AG09309 (cell line): ENCODE results near the gene ATG10.

Experiments
- DNase-seq: peaks from one replicate; pipeline ENCODE4 v3.0.0-alpha.2; 2010; ENCODE audit warnings: low read depth
- H3K4me3 ChIP-seq: 2 replicates; pipeline ENCODE4 v1.5.1; 2011; ENCODE audit warnings: mild to moderate bottlenecking, low read depth, low read length, moderate library complexity; ENCODE audit not compliant: control insufficient read depth
- TF ChIP-seq, protein P1 (sequence below): IDR thresholded peaks from 2 replicates; pipeline ENCODE4 v1.5.1; 2011; ENCODE audit warnings: mild to moderate bottlenecking, low read depth, low read length, inconsistent platforms; ENCODE audit not compliant: insufficient read depth, control insufficient read depth; ENCODE audit errors: missing control alignments

Gene ATG10

DNA sequence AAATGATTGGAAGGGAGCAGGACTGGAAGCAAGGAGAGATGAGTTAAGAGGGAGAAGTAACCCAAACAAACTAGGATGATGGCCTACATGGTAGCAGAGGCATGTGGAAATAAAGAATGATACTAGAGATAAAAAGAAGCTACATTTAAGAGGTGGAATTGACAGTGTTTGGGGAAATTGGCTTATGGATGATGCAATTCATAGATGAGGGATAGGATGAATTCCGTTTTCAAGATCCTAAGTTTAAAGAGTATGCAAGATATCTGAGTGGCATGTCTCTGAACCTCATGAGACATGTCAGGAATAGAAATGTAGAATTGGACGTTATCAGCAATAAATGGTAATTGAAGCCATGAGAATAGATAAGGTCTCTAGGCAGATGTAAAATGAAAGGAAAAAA, 232.7 kb downstream of the ATG10 start:
- TF ChIP-seq, protein P1, sequence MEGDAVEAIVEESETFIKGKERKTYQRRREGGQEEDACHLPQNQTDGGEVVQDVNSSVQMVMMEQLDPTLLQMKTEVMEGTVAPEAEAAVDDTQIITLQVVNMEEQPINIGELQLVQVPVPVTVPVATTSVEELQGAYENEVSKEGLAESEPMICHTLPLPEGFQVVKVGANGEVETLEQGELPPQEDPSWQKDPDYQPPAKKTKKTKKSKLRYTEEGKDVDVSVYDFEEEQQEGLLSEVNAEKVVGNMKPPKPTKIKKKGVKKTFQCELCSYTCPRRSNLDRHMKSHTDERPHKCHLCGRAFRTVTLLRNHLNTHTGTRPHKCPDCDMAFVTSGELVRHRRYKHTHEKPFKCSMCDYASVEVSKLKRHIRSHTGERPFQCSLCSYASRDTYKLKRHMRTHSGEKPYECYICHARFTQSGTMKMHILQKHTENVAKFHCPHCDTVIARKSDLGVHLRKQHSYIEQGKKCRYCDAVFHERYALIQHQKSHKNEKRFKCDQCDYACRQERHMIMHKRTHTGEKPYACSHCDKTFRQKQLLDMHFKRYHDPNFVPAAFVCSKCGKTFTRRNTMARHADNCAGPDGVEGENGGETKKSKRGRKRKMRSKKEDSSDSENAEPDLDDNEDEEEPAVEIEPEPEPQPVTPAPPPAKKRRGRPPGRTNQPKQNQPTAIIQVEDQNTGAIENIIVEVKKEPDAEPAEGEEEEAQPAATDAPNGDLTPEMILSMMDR, result no peak
- DNase-seq, result no peak
- H3K4me3 ChIP-seq, result no peak overlapping the region

DNA sequence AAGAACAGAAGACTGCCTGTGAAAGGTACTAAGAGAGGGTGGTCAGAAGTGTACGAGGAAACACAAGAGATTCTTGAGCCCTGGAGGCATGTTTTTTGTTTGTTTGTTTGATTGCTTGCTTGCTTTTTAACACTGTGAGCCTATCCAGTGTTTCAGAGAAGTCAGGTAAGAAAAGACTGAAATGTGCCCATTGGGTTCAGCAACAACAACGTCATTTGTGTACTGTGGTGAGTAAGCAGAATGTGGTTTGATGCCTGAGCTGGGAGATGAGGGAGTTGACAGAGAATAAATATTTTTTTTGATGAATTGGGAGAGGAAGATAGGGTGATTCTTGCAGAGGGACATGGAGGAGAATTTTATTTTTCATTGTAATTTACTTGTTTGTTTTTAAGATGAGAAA, 233.2 kb downstream of the ATG10 start:
- TF ChIP-seq, protein P1, result no peak
- no peak for DNase-seq
- H3K4me3 ChIP-seq, result no peak overlapping the region

DNA sequence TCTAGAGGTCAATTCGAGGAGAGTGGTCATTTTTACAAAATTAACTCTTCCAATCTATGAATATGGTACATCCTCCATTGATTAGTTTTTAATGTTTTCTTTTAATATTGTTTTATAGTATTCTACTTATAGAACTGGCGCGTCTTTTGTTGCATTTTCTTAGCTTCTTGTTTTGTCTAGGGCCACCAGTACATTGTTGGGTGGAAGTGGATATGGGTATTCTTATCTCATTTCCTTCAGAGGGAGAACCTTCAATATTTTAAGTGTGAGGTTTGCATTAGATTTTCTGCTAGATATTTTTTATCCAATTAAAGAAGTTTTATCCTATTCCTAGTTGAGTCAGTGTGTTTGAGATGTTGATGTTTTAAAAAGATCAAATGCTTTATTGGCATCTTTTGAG, 236.5 kb downstream of the ATG10 start:
- TF ChIP-seq, protein P1, result no peak
- DNase-seq, result no peak
- H3K4me3 ChIP-seq, result no peak overlapping the region

DNA sequence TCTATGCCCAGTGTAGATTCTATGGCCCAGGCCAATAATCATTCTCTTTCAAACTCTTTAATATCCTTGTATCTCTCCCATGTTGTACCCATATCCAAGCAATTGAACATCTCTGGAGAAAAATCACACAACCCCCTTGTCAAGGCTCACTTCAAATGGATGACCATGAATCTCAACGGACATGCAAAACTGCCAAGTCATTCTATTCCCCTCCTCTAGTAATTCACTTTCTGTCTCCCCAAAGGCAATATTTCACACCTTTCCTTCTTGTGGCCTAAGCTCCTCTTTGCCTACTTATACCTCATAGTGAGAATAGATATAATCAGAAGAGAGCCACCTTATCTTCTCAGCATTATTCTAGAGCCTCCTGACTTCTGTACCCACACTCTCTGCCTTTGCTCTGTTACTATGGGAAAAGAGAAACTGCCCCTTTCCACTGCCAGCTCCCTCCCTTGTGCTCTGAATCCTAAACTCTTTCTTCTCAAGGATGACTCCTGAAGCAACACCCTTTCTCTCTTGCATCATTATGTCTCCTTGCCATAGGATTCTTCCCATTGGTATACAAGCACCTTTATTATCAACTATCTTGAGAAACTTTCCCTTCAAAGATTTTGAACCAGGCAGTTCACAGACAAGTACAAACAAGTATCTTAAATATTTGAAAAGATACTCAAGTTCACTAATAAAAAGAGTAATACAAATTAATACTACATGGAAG, 240.2 kb downstream of the ATG10 start:
- no peak for DNase-seq
- H3K4me3 ChIP-seq, result no peak overlapping the region
- TF ChIP-seq, protein P1, result no peak

DNA sequence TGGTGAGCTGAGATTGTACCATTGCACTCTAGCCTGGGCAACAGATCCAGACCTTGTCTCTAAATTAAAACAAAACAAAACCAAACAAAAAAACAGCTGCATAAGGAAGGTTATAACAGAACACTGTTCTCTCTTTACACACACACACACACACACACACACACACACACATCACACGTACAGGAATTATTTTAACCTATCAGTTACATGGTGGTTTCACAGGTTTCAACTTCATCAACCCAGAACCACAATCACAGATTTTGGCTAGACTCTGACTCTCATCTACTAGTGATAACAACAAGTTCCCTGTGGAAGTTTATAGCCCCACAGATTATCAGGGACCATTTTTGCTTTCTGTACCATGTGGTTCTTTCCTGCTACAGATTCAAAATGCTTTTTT, 246.1 kb downstream of the ATG10 start:
- no peak for DNase-seq
- no peak overlapping the region for H3K4me3 ChIP-seq
- TF ChIP-seq, protein P1, result no peak

DNA sequence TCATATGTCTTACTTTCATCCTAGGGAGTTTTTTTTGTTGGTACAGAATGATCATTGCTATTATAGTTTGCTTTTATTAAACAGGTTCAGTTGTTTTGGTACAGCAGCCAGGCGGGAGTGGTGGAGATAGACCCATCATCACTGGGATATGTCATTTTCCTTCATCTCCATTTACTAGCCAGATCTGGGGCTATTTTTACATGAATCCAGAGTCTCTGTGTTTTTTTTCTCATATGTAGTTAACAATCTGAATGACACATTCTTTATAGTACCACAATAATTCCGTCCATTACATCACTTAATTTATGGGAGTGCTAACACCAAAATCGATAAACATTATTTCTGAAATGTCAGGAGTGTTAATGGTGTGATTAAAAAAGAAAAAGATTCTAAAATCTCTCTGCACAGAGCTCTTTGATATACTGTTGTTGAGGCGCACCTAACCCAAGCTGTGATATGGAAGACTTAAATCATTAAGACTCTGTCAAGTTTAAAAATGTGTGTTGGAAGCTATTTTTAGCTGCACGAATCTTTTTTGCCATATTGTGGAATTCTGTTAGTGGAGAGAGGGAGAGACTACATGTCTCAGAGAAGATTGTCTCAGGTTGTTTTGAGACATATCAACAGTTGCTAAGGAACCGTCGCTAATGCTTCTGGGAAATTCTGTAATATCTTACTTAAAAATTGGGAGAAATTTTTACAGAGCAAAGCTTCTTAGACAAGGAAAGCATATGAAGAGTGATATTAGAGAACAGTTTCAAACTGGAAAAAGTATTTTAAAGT, 246.7 kb downstream of the ATG10 start:
- TF ChIP-seq, protein P1, result no peak
- H3K4me3 ChIP-seq, result no peak overlapping the region
- DNase-seq, result no peak
